ENCODE results near the gene GADD45A. TPM values are rescaled to one million over a fixed set of nuclear protein-coding genes. Genes with fewer than 3 reads are reported as not detected.

The GADD45A gene
- total RNA-seq, 1 experiment from 2014 or later = 34.5 TPM

DNA sequence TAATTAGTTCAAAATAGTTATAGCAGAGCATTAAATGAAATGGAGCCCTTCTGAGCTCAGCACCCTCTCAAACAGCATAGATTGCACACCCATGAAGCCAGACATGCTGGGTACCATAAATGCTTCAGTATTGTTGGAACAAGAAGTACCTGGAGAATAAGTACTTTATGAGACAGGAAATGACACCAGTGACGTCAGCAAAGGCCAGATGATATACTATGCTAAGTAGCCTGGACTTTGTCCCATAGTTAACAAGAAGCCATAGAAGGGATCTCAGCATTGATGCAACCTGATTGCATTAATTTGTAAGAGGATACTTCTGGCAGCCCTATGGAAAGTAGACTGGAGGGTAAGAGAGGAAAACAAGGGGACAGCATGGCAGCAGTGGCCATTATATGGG is 16.3 kb upstream of the GADD45A start:
- DNase-seq (ENCODE audit: low spot score) (no peak), ATAC-seq (no peak)
- TF ChIP-seq, protein P1, sequence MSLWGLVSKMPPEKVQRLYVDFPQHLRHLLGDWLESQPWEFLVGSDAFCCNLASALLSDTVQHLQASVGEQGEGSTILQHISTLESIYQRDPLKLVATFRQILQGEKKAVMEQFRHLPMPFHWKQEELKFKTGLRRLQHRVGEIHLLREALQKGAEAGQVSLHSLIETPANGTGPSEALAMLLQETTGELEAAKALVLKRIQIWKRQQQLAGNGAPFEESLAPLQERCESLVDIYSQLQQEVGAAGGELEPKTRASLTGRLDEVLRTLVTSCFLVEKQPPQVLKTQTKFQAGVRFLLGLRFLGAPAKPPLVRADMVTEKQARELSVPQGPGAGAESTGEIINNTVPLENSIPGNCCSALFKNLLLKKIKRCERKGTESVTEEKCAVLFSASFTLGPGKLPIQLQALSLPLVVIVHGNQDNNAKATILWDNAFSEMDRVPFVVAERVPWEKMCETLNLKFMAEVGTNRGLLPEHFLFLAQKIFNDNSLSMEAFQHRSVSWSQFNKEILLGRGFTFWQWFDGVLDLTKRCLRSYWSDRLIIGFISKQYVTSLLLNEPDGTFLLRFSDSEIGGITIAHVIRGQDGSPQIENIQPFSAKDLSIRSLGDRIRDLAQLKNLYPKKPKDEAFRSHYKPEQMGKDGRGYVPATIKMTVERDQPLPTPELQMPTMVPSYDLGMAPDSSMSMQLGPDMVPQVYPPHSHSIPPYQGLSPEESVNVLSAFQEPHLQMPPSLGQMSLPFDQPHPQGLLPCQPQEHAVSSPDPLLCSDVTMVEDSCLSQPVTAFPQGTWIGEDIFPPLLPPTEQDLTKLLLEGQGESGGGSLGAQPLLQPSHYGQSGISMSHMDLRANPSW (CRISPR knock-in tag; conservative IDR thresholded peaks at IDR 0.05; ENCODE audit: low read depth) = no peak
- TF ChIP-seq, protein P2, sequence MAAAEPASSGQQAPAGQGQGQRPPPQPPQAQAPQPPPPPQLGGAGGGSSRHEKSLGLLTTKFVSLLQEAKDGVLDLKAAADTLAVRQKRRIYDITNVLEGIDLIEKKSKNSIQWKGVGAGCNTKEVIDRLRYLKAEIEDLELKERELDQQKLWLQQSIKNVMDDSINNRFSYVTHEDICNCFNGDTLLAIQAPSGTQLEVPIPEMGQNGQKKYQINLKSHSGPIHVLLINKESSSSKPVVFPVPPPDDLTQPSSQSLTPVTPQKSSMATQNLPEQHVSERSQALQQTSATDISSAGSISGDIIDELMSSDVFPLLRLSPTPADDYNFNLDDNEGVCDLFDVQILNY (CRISPR knock-in tag; IDR thresholded peaks at IDR 0.05) = no peak
- TF ChIP-seq, protein P3, sequence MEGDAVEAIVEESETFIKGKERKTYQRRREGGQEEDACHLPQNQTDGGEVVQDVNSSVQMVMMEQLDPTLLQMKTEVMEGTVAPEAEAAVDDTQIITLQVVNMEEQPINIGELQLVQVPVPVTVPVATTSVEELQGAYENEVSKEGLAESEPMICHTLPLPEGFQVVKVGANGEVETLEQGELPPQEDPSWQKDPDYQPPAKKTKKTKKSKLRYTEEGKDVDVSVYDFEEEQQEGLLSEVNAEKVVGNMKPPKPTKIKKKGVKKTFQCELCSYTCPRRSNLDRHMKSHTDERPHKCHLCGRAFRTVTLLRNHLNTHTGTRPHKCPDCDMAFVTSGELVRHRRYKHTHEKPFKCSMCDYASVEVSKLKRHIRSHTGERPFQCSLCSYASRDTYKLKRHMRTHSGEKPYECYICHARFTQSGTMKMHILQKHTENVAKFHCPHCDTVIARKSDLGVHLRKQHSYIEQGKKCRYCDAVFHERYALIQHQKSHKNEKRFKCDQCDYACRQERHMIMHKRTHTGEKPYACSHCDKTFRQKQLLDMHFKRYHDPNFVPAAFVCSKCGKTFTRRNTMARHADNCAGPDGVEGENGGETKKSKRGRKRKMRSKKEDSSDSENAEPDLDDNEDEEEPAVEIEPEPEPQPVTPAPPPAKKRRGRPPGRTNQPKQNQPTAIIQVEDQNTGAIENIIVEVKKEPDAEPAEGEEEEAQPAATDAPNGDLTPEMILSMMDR (IDR thresholded peaks at IDR 0.05) = no peak
- TF ChIP-seq, protein P4, sequence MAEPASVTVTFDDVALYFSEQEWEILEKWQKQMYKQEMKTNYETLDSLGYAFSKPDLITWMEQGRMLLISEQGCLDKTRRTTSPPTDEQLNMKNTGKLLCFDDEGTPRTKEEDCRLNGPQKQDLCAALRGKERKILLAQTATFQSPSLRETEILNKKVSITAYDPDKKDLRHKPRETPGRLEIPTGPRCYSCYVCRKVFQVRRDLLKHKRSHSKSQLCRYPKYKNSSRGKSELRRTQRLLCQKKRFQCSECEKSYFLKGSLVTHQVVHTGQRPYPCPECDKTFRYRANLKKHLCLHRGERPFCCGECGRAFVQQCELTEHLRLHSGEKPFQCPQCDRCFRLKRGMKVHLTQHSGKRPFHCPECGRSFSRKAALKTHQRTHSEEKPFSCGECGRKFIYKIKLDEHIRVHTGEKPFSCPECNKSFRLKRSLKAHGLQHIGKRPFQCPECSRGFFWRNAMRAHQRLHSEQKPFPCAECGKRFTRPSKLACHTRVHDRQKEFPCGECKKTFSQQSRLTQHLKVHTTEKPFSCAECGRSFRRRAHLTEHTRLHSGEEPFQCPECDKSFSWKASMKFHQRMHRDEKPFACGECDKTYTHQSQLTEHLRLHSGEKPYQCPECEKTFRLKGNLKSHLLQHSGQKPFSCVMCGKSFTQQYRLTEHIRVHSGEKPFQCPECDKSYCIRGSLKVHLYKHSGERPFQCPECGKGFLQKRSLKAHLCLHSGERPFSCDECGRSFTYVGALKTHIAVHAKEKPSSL (CRISPR knock-in tag; conservative IDR thresholded peaks at IDR 0.05) = no peak
- TF ChIP-seq, protein P5, sequence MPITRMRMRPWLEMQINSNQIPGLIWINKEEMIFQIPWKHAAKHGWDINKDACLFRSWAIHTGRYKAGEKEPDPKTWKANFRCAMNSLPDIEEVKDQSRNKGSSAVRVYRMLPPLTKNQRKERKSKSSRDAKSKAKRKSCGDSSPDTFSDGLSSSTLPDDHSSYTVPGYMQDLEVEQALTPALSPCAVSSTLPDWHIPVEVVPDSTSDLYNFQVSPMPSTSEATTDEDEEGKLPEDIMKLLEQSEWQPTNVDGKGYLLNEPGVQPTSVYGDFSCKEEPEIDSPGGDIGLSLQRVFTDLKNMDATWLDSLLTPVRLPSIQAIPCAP (CRISPR knock-in tag; IDR thresholded peaks at IDR 0.05) = no peak
- no peak for TF ChIP-seq EMX1 (CRISPR knock-in tag; IDR thresholded peaks at IDR 0.05)
- TF ChIP-seq NFYB (CRISPR knock-in tag; conservative IDR thresholded peaks at IDR 0.05; ENCODE audit: low read depth) = no peak
- no peak for TF ChIP-seq MXD4 (CRISPR knock-in tag; IDR thresholded peaks at IDR 0.05; ENCODE audit: borderline replicate concordance)
- Mint-ChIP-seq H3K4me1 (no peaks in the 10 kb centered on the region), H3K27ac (no peak overlapping the region), H3K9me3 (no peaks in the 10 kb centered on the region), H3K4me3 (no peak overlapping the region), H3K27me3 (ENCODE audit: low read depth) (peaks cover 6% of the 10 kb centered on the region; the same call in 1 of the 2 replicates), H3K36me3 (no peaks in the 10 kb centered on the region)
- POLR2A ChIA-PET = no interaction called here
- CTCF ChIA-PET = no interaction called here

DNA sequence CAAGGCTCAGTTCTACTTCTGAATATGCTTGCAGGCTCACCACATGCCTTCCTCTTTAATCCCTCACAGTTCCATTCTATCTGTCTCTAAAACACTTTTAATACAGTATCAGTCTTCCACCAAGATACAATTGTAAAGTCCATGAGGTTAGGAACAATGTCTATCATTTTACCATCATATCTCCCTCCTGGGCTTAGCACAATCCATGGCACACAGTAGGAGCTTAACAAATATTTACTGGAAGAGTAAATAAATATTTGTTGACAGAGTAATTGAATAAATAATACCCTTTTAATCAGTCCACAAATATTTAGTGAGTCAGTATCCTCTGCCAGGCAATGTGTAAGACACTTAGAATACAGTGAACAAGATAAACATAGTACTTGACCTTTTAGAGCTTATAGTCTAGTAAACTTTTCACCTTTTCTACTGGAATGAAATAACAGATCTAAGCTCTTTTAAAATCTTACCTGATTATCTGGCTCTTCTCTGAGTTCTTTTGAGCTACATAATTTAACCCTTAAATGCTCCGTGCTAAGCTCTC is 12.7 kb upstream of the GADD45A start:
- POLR2A ChIA-PET = no interaction called here
- no peaks in the 10 kb centered on the region for H3K9me3 Mint-ChIP-seq
- no peak overlapping the region for H3K27ac Mint-ChIP-seq
- no peak overlapping the region for H3K4me3 Mint-ChIP-seq
- CTCF ChIA-PET = interaction anchor here (1.4 kb wide), 1 partner anchor 28 kb away, joined by 5 read pairs; no protein-coding TSS in a partner anchor
- ATAC-seq = no peak
- DNase-seq (ENCODE audit: low spot score) = no peak
- no peaks in the 10 kb centered on the region for H3K36me3 Mint-ChIP-seq
- TF ChIP-seq, protein P2 (CRISPR knock-in tag; IDR thresholded peaks at IDR 0.05) = no peak
- TF ChIP-seq CREM (CRISPR knock-in tag; IDR thresholded peaks at IDR 0.05) (no peak), SMAD3 (CRISPR knock-in tag; IDR thresholded peaks at IDR 0.05; ENCODE audit: borderline replicate concordance) (no peak), PRRX2 (CRISPR knock-in tag; IDR thresholded peaks at IDR 0.05) (no peak), TEAD4 (CRISPR knock-in tag; IDR thresholded peaks at IDR 0.05) (no peak), OVOL2 (CRISPR knock-in tag; IDR thresholded peaks at IDR 0.05; ENCODE audit: borderline replicate concordance) (no peak), ZNF138 (CRISPR knock-in tag; conservative IDR thresholded peaks at IDR 0.05) (no peak), MYBL2 (CRISPR knock-in tag; IDR thresholded peaks at IDR 0.05) (no peak), ATF1 (CRISPR knock-in tag; IDR thresholded peaks at IDR 0.05) (no peak), NFE2L1 (CRISPR knock-in tag; IDR thresholded peaks at IDR 0.05) (no peak), RELA (CRISPR knock-in tag; IDR thresholded peaks at IDR 0.05; ENCODE audit: borderline replicate concordance) (no peak), SOX15 (CRISPR knock-in tag; IDR thresholded peaks at IDR 0.05) (no peak)
- TF ChIP-seq, protein P6, sequence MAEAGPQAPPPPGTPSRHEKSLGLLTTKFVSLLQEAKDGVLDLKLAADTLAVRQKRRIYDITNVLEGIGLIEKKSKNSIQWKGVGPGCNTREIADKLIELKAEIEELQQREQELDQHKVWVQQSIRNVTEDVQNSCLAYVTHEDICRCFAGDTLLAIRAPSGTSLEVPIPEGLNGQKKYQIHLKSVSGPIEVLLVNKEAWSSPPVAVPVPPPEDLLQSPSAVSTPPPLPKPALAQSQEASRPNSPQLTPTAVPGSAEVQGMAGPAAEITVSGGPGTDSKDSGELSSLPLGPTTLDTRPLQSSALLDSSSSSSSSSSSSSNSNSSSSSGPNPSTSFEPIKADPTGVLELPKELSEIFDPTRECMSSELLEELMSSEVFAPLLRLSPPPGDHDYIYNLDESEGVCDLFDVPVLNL (CRISPR knock-in tag; IDR thresholded peaks at IDR 0.05; ENCODE audit: borderline replicate concordance, low read depth) = no peak
- peaks cover 10% of the 10 kb centered on the region; the same call in 1 of the 2 replicates for H3K4me1 Mint-ChIP-seq
- peaks cover 6% of the 10 kb centered on the region; the same call in 1 of the 2 replicates for H3K27me3 Mint-ChIP-seq (ENCODE audit: low read depth)

Data from WTC11 (cell line).